ENCODE measurements around the gene IRAK3.

The IRAK3 gene

GRCh38 chr12:66187821-66188220, 1.2 kb upstream of the IRAK3 start:
- TF ChIP-seq, protein P1, sequence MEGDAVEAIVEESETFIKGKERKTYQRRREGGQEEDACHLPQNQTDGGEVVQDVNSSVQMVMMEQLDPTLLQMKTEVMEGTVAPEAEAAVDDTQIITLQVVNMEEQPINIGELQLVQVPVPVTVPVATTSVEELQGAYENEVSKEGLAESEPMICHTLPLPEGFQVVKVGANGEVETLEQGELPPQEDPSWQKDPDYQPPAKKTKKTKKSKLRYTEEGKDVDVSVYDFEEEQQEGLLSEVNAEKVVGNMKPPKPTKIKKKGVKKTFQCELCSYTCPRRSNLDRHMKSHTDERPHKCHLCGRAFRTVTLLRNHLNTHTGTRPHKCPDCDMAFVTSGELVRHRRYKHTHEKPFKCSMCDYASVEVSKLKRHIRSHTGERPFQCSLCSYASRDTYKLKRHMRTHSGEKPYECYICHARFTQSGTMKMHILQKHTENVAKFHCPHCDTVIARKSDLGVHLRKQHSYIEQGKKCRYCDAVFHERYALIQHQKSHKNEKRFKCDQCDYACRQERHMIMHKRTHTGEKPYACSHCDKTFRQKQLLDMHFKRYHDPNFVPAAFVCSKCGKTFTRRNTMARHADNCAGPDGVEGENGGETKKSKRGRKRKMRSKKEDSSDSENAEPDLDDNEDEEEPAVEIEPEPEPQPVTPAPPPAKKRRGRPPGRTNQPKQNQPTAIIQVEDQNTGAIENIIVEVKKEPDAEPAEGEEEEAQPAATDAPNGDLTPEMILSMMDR (IDR thresholded peaks at IDR 0.05; ENCODE audit: control insufficient read depth, extremely low read depth, insufficient read depth), result no peak
- DNase-seq (ENCODE audit: low read depth), result no peak
- H3K4me3 ChIP-seq (ENCODE audit: low read depth, low read length), result no peak overlapping the region

GRCh38 chr12:66189486-66189843, 451 bp downstream of the IRAK3 start:
- DNase-seq (ENCODE audit: low read depth), result no peak
- TF ChIP-seq, protein P1 (IDR thresholded peaks at IDR 0.05; ENCODE audit: control insufficient read depth, extremely low read depth, insufficient read depth), result no peak
- H3K4me3 ChIP-seq (ENCODE audit: low read depth, low read length), result no peak overlapping the region

GRCh38 chr12:66189889-66190288, 875 bp downstream of the IRAK3 start:
- H3K4me3 ChIP-seq (ENCODE audit: low read depth, low read length), result no peak overlapping the region
- TF ChIP-seq, protein P1 (IDR thresholded peaks at IDR 0.05; ENCODE audit: control insufficient read depth, extremely low read depth, insufficient read depth), result no peak
- DNase-seq (ENCODE audit: low read depth), result no peak

DNA sequence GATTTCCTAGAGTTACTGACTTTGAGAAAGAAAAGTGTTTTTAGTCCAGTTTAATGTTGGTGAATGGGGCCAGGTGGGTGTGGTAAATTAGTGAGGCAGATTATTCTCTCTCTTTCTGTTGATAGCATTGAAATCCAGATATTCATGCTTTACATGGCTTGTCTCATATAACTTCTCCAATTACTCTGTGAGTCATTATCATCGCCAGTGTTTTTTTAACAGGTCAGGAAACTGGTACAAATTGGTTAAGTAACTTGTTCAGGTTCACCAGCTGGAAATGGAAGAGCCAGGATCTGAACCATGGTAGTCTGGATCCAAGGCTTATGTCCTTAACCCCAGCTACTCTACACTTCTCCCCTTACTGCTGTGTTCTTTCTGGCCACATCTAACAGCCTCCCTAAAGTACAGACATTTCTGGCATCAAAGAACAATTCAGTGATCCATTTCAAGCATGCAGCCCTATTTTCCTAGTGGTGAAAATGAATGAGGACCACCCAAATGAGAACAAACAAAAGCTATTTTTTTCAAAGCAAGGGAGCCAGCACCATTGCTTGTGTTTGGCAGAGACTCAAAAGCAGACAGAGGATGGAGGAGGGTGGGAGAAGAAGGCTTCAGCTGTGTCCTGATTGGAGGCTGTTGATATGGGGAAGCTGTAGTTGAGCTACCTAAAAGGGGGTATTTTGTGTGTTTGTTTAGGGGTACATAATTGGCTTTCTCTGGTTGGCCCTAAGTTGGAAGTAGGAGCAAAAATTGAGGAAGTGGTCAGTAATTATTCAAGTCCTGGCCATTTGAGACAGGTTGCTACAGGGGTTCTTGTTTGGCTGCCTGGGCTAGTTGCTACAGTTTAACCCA, 1.7 kb downstream of the IRAK3 start:
- TF ChIP-seq, protein P1 (IDR thresholded peaks at IDR 0.05; ENCODE audit: control insufficient read depth, extremely low read depth, insufficient read depth), result no peak
- H3K4me3 ChIP-seq (ENCODE audit: low read depth, low read length), result no peak overlapping the region
- DNase-seq (ENCODE audit: low read depth), result no peak

DNA sequence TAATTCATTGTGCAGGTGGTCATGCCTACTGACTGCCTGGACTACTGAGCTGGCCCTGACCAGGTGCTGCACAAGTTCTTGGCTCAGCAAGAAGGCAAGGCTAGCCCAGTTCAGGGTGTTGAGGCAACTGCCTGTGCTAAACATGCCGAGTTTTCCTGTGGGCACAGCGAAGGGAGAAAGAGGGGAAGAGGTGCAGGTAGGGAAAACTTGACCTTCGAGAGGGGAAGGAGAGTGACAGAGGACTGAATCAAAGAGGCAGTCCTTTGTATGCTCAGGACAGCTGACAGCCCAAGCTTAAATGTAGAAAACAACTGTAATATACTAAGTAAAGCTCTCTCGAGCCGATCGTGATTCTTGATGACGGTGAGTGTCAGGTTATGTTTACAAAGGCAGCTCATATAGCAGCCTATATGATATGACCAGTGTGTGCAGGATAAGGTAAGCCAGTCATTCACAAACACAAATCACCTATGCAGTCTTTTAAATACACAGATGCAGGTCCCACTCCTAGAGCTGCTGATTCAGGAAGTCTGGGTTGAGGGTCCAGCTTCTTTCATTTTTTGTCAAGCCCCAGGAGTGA, 2.6 kb downstream of the IRAK3 start:
- no peak for DNase-seq (ENCODE audit: low read depth)
- TF ChIP-seq, protein P1 (IDR thresholded peaks at IDR 0.05; ENCODE audit: control insufficient read depth, extremely low read depth, insufficient read depth), result no peak
- H3K4me3 ChIP-seq (ENCODE audit: low read depth, low read length), result no peak overlapping the region

GRCh38 chr12:66194122-66194521, 5.1 kb downstream of the IRAK3 start:
- TF ChIP-seq, protein P1 (IDR thresholded peaks at IDR 0.05; ENCODE audit: control insufficient read depth, extremely low read depth, insufficient read depth), result no peak
- DNase-seq (ENCODE audit: low read depth), result no peak
- no peak overlapping the region for H3K4me3 ChIP-seq (ENCODE audit: low read depth, low read length)
